AG10803 (cell line): Measurements from ENCODE around the gene NOSIP.
A peak's percentile ranks its signal among the peaks of the same experiment; 100 is the strongest.

Experiments
- DNase-seq: peaks from one replicate; pipeline ENCODE4 v3.0.0; 2010; ENCODE audit warnings: low read depth
- H3K4me3 ChIP-seq: 2 replicates; pipeline ENCODE4 v1.5.1; 2011; ENCODE audit warnings: mild to moderate bottlenecking, low read length, control low read depth
- CTCF ChIP-seq: conservative IDR thresholded peaks from 2 replicates; pipeline ENCODE4 v1.5.1; 2011; ENCODE audit warnings: mild to moderate bottlenecking, low read length, control low read depth, inconsistent platforms

Gene NOSIP

GRCh38 chr19:49559928-49560327 is 20.4 kb downstream of the NOSIP start:
- no peak for TF ChIP-seq CTCF

GRCh38 chr19:49559443-49559842 is 20.9 kb downstream of the NOSIP start:
- no peak for TF ChIP-seq CTCF
- DNase-seq, result no peak

More at GRCh38 chr19:49559928-49560327, 20.4 kb downstream of the NOSIP start:
- no peak for DNase-seq
- no peak overlapping the region for H3K4me3 ChIP-seq

GRCh38 chr19:49558591-49558990 is 21.8 kb downstream of the NOSIP start:
- no peak for DNase-seq
- no peak overlapping the region for H3K4me3 ChIP-seq
- no peak for TF ChIP-seq CTCF

More at GRCh38 chr19:49559443-49559842, 20.9 kb downstream of the NOSIP start:
- H3K4me3 ChIP-seq, result no peak overlapping the region

GRCh38 chr19:49557641-49558325 is 22.6 kb downstream of the NOSIP start:
- TF ChIP-seq CTCF, result no peak
- H3K4me3 ChIP-seq, result no peak overlapping the region
- no peak for DNase-seq

GRCh38 chr19:49556412-49557398 is 23.7 kb downstream of the NOSIP start:
- no peak overlapping the region for H3K4me3 ChIP-seq
- no peak for DNase-seq
- no peak for TF ChIP-seq CTCF

GRCh38 chr19:49555600-49556411 is 24.6 kb downstream of the NOSIP start:
- H3K4me3 ChIP-seq, result no peak overlapping the region
- no peak for TF ChIP-seq CTCF
- peak; percentile 45 for DNase-seq
